HG03066 (cell line): ENCODE measurements around the gene NUP62.
"Not testable (repeated sequence)": the region's sequence is repeated elsewhere in the genome, so short reads cannot be mapped to it uniquely, and the experiment has no call there.

Source experiments
- ATAC-seq: cut with Tn5 transposase; IDR thresholded peaks from one replicate; pipeline ENCODE4 v1.9.1; 2021; ENCODE audit warnings: low read depth; ENCODE audit not compliant: unreplicated experiment

The NUP62 gene, protein sequence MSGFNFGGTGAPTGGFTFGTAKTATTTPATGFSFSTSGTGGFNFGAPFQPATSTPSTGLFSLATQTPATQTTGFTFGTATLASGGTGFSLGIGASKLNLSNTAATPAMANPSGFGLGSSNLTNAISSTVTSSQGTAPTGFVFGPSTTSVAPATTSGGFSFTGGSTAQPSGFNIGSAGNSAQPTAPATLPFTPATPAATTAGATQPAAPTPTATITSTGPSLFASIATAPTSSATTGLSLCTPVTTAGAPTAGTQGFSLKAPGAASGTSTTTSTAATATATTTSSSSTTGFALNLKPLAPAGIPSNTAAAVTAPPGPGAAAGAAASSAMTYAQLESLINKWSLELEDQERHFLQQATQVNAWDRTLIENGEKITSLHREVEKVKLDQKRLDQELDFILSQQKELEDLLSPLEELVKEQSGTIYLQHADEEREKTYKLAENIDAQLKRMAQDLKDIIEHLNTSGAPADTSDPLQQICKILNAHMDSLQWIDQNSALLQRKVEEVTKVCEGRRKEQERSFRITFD

DNA sequence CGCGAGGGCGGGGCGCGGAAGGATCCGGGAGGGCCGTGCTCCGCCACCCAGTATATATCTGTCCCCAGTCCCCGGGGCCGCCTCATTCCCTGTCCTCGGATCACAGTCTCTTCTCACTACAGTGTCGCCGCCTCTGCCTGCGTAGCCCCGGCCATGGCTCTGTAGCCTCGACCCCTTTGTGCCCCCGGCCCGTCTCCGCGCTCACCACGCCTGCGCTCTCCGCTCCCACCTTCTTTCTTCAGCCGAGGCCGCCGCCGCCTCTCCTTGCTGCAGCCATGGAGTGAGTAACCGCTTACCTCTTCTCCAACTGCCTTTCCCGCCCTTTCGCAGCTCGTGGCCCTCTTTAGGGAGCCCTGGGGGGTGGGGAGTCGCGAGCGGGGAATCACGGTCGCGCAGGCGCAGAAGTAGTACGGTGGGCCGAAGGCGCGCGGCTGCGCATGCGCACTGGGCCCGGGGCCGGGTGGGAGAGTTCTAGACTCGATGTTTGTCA, at the start of gene NUP62, which contains the start of gene ATF5:
TSS of gene NUP62 (minus strand) at position 384 of the 490 bp plus-strand sequence. CDS start 19,697 bp downstream, outside the sequence.
TSS of gene ATF5 (plus strand) at position 85 of the 490 bp plus-strand sequence. CDS start 1,646 bp downstream, outside the sequence.
- peak; percentile 38 for ATAC-seq

DNA sequence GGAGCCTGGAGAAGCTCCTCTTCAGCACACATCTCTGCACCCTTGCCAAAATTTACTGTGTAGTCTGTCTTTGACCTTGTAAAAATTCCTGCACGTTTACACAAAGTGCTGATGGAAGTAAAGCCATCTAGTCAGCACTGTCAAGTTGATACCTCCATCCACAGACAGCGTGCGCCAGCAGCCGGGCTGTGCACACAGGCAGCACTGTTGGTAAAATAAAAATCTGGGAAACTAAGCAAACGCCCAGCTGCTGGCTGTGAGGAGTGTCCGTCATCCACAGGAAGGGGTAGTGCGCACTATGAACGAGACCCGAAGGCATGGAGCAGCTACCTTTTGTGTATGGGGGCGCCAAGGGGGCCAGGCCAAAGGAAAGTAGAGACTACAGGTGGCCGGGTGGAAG, 49.0 kb upstream of the NUP62 start:
- no peak for ATAC-seq

DNA sequence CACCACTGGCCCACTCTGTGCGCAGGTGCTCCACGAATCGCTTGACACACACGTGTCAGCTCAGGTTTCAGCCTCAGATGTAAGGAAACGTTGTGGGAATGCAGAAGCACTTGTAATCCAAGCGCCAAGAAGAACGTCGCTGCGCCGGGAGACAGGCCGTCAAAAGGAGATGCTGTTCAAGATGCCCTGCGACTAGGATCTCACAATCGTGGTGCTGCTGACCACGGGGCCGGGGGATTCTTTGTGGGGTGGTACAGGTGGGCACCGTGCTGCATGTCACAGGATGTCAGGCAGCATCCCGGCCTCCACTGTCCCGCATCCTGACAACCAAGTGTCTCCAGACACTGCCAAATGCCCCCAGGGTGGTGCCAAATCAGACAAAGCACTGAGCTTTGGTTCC, 48.6 kb upstream of the NUP62 start:
- ATAC-seq = no peak

DNA sequence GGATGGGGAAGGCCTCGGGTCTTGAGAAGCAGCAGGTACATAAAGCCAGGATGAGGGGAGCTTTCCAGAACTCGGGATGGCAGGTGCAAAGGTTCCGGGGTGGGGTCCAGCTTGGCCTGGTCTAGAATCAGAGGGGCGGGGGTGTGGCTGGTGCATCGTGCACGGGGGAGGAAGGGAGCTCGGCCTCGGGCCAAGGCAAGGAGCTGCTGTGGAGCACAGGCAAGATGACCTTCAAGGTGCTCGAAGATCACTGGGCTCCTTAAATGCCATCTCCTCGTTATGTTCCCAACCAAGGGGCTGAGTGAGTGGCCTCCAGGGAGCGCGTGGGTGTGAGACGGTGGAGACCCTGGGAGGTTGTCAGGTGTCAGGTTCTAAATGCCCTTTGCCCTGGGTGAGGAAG, 47.8 kb upstream of the NUP62 start:
- ATAC-seq = no peak

DNA sequence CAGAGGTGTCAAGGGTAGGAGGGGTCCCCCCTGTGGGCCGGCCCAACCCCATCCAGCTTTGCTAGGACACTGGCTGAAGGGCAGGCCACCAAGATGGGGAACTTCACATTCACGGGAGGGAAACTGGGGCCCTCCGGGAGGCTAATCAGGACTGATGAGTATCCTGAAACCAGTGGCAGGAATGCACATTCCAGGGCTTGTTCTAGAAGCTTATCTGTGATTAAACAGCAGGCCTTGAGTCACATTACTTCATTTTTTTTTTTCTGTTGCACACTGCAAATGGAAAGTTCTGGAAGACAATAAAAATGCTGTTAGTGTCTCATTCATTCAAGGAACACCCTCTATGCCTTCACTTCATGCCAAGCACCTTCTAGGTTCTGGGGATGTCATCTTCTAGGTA, 47.2 kb upstream of the NUP62 start:
- no peak for ATAC-seq

DNA sequence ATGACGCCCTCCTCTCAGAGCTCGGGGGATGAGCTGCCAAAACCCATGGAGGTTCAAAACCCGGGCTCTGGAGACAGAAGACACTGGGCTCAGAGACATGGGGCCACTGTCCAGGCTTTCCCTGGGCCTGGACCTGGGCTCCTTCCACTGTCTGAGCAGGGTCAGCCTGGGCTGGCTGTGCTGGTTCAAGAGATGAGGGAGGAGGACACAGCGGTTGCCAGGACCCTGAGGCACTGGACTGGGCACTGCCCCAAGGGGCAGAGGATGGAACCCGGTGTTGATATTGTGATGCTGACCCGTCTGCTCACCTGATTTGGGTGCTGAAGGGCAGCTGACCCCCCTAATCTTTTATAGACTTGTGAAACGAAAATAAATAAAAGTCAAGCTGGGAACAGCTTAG, 45.7 kb upstream of the NUP62 start:
- ATAC-seq = no peak

DNA sequence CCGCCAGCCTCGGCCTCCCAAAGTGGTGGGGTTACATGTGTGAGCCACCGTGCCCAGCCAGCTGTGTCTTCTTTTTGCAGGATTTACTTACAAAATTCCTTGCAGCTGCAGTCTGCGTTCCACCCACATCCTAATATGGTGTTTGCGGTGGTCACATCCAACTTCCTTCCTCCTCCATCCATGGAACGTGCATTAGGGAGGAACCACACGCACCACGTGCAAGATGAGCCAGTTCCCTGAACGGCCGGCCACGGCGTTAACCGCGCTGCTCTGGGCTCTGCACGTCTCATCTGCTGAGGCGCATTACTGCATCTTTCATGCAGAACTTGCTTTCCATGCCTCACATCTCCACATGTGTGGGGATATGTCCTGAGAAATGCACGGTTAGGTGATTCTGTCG, 44.7 kb upstream of the NUP62 start:
- no peak for ATAC-seq

DNA sequence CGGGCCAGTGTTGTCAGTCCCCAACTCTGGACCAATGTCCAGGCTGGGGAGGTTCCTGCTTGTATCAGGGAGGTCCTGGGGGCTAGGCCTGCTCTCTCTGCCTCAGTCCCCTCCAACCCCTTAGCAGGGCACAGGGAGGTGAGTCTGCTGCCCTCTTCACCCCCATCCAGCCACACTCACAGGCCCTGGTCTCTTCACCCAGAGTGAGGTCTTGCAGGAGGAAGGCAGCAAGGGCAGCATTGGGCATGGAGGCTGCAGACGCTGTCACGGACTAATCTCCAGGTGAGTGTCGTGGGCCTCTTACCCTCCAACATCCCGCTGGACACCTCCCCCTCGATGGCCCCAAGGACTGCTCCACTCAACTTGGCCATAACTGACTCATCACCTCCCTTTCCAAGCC, 43.5 kb upstream of the NUP62 start:
- ATAC-seq = no peak

DNA sequence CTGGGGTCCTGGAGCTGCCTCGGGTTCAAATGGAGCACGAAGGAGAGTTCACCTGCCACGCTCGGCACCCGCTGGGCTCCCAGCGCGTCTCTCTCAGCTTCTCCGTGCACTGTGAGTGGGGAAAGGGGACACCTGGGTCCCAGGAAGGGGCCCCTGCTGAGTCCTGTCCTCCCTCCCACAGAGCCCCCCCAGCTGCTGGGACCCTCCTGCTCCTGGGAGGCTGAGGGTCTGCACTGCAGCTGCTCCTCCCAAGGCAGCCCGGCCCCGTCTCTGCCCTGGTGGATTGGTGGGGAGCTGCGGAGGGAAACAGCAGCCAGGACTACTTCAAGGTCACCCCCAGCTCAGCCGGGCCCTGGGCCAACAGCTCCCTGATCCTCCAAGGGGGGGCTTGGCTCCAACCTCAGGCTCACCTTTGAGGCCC, 42.7 kb upstream of the NUP62 start:
- ATAC-seq = no peak

DNA sequence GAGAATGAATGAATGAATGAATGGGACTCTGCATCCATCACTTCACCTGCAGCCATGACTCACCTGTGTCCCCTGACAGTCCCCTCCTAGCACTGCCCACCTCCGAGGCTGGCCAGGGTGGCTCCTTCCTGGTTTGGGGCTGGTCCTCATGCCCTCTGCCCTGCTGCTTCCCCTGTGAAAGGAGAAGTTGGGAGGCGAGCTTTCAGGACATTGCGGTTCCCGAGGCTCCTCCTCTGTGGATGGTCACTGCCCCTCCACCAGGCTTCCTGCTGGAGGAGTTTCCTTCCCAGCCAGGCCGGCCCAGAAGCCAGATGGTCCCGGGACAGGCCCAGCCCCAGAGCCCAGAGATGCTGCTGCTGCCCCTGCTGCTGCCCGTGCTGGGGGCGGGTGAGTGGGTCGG, 40.1 kb upstream of the NUP62 start:
- not testable (repeated sequence) for ATAC-seq

DNA sequence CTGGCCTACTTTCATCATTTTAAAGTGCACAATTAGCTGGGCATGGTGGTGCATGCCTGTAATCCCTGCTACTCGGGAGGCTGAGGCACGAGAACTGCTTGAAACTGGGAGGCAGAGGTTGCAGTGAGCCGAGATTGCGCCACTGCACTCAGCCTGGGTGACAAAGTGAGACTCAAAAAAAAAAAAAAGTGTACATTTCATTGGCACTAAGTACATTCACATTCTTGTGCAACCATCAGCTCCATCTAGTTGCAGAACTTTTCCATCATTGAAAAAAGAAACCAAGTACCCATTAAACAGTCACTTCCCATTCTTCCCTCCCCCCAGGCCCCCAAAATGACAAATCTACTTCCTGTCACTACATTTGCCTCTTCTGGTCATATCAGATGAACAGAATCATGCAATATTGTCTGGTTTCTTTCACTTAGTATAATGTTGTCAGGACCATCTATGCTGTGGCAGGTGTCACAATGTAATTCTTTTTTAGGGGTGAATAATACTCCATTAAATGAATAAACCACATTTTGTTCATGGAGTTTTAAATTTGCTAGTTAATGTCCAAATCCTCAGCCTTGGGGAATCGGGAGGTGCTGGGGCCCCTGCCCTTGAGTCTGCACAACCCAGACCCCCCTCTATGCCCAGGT, 39.1 kb upstream of the NUP62 start:
- ATAC-seq = no peak

DNA sequence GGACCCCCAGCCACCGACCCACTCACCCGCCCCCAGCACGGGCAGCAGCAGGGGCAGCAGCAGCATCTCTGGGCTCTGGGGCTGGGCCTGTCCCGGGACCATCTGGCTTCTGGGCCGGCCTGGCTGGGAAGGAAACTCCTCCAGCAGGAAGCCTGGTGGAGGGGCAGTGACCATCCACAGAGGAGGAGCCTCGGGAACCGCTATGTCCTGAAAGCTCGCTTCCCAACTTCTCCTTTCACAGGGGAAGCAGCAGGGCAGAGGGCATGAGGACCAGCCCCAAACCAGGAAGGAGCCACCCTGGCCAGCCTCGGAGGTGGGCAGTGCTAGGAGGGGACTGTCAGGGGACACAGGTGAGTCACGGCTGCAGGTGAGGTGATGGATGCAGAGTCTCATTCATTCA, 31.7 kb upstream of the NUP62 start, which contains the start of gene SIGLEC11:
TSS of gene SIGLEC11 (minus strand) at position 193 of the 400 bp plus-strand sequence. CDS start at position 102, 91 bp downstream.
- not testable (repeated sequence) for ATAC-seq

DNA sequence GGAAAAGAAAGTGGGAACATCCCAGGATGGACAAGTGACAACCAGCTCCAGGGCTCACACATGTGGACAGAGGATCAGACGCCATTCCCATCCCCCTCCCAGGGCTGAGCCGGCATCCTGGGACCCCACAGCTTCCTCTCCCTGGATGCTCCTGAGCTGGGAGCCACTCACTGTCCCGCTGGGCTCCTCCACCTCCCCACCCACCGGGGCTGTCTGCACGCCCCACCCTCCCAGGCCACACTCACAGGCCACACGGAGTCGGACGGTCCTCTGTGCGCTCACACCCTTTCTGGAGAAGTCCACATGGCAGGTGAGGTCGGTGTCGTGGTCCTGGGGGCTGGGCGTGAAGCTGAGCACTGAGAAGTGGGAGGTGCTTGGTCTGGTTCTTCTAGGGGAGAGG, 30.6 kb upstream of the NUP62 start:
- ATAC-seq = not testable (repeated sequence)

DNA sequence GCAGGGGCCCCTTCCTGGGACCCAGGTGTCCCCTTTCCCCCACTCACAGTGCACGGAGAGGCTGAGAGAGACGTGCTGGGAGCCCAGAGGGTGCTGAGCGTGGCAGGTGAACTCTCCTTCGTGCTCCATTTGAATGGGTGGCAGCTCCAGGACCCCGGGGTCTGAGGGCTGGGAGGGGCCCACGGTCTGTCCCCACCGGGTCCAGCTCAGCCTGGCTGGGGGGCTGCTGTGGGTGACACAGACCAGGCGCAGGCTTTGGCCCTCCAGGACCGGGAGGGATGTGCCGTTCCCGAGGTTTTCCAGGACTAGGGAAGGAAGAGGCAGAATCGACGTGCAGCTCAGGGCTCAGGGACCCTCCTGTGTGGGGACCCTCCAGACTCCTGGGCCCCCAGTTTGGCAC, 29.3 kb upstream of the NUP62 start:
- ATAC-seq = not testable (repeated sequence)

DNA sequence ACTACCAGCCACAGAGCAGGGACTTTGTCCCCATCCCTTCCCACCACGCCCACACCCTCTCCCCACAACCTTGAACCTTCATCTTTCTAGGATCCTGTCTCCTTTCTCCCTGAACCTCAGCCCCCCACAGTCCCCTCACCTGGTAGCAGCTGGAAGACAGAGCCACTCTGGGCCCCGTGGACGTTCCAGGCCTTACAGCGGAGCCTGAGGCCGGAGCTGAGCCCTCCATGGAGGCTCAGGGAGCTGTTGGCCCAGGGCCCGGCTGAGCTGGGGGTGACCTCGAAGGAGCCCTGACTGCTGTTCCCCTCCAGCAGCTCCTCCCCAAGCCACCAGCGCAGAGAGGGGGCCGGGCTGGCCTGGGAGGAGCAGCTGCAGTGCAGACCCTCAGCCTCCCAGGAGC, 28.8 kb upstream of the NUP62 start:
- not testable (repeated sequence) for ATAC-seq

DNA sequence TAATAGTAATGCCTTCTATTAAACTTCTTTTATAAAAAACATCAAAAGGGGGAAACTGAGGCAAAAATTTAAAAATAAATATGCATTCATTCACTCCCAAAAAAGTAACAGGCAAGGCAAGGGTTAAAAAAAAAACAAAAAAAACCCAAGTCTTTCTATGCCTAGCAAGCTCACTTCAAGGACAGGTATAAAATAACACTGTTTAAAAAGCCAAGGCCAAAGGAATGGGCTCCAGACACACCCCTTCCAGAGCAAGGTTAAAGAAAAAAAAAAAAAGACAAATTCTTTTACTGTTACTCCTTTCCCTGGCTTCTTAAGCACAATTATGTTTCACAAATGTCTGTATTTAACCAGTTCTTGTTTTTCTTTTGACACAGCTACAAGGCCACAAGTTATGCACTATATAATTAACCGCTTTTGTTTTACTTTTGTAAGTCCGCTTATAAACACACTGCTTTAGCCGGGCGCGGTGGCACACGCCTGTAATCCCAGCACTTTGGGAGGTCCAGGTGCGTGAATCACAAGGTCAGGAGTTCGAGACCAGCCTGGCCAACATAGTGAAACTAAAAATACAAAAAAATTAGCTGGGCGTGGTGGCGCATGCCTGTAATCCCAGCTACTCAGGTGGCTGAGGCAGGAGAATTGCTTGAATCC, 28.1 kb upstream of the NUP62 start:
- ATAC-seq = no peak

DNA sequence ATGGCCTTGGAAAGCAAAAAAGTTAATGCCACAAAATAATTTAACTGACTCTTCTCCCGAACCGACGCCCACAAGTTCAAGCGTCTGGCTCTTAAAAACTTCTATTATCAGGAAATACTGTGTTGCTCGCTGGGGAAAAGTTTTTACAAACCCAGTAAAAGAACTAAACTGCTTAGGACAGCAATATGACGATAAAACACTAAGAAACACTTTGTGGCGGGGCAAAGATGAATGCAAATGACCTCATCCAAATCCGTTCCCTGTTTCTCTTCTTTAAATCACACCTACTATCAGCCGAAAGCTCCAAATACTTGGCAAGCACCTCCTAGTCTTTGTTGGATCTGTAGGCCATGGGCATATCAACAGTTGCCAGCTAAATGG, 26.8 kb upstream of the NUP62 start:
- no peak for ATAC-seq

DNA sequence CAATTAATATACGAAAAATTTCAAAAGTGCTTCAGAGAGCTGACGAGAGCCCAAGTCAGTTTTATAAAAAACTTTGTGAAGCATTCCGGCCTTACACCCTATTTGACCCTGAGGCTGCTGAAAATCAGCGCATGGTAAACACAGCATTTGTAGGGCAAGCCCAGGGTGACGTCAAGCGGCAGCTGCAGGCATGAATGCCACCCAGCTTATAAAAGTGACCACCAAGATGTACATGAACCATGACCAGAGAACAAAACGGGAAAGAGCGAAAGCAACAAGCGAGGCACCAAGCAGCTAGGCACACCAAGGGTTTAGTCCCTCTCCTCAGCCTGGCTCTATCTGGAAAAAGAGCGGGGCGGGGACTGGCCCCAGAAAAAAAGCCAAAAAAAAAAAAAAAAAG, 25.6 kb upstream of the NUP62 start:
- no peak for ATAC-seq

DNA sequence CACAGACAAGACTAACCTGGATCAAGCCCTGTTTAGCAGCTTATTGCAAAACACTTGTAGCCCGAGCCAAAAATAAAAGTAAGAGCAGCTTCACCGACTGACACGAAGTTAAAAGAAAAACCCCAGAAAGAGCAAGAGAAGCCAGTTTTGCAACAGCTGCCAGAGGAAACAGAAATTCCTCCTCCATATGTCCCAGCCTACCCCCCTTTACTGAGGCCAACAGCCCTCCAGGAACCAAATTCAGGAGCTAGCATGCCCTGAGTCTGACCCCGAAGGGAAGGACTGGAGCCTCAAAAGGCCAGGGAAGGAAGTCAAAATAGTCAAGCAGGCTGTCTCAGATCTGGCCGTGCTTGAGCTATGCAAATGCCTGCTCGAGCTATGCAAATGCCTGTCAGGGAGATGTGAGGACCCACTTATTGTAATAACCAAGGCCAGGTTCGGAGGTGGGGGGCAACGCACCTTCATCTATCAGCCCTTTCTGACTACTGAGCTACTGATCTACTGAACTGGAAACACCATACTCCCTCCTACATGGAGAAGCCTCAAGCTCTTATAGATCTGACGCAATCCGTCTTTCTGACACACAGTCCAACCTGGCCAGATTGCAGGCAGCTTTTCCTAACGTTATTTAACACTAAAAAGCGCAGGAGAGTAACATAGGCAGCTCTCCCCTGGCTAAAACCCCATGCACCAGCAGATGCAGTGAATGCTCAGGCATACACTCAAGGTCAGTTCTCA, 25.0 kb upstream of the NUP62 start:
- no peak for ATAC-seq

DNA sequence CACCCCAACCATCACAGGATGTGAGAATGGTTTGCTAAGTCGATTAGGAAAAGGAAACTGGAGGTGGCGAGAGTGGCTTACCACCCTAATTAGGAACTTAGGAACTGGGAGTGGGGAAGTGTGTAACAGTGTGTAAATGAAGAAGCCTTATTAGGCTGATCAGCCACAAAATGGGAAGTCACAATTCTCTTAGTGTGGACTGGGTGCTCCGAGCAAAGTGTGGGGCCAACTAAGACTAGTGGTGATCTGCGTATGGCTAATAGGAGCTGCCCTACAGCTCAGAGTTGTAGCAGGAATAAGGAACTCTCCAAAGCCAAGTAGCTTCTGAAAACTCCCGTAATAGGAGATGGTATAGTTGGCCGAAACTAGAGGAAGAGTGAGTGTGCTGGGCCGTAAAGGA, 24.1 kb upstream of the NUP62 start:
- no peak for ATAC-seq
